ES-I3 (cell line): ENCODE results near the gene CEACAM16.

Experiments
- H3K36me3 ChIP-seq: 2 replicates; pipeline ENCODE4 v1.6.1; 2013; ENCODE audit warnings: mild to moderate bottlenecking, low read length, control low read depth, moderate library complexity; ENCODE audit not compliant: insufficient read depth
- H3K4me1 ChIP-seq: 2 replicates; pipeline ENCODE4 v1.6.1; 2013; ENCODE audit warnings: mild to moderate bottlenecking, control low read depth, low read length; ENCODE audit not compliant: insufficient read depth
- H3K9ac ChIP-seq: 2 replicates; pipeline ENCODE4 v1.6.1; 2013; ENCODE audit warnings: low read depth, mild to moderate bottlenecking, low read length, moderate library complexity
- H3K9me3 ChIP-seq: 2 replicates; pipeline ENCODE4 v1.6.1; 2013; ENCODE audit warnings: mild to moderate bottlenecking, low read length, moderate library complexity; ENCODE audit not compliant: control insufficient read depth, insufficient read depth

CEACAM16 gene

GRCh38 chr19:44698492-44699201 lies at the start of gene CEACAM16:
Gene CEACAM16, plus strand, starts transcription at chr19:44699151. Its CDS starts 2,306 bp downstream, at chr19:44701457.
- no peaks in the 10 kb centered on the region for H3K4me1 ChIP-seq
- no peak within 1 kb of the TSS for H3K9ac ChIP-seq
- H3K36me3 ChIP-seq = no peaks in the 10 kb centered on the region
- H3K9me3 ChIP-seq = no peaks in the 10 kb centered on the region

GRCh38 chr19:44649578-44650145 lies 49.3 kb upstream of the CEACAM16 start:
- H3K9ac ChIP-seq = no peak overlapping the region
- H3K4me1 ChIP-seq = no peaks in the 10 kb centered on the region
- peaks cover 22% of the 10 kb centered on the region for H3K36me3 ChIP-seq
- no peaks in the 10 kb centered on the region for H3K9me3 ChIP-seq

- Histone ChIP-seq H3K4me1 (no peaks in the 10 kb centered on the region), H3K36me3 (peaks cover 32% of the 10 kb centered on the region), H3K9me3 (no peaks in the 10 kb centered on the region)
Measured at GRCh38 chr19:44653343-44653742, 45.6 kb upstream of the CEACAM16 start.

GRCh38 chr19:44653977-44654774 lies 44.8 kb upstream of the CEACAM16 start:
- Histone ChIP-seq H3K9ac (no peak overlapping the region), H3K4me1 (no peaks in the 10 kb centered on the region), H3K9me3 (no peaks in the 10 kb centered on the region), H3K36me3 (peaks cover 27% of the 10 kb centered on the region)

More at GRCh38 chr19:44653343-44653742, 45.6 kb upstream of the CEACAM16 start:
- no peak overlapping the region for H3K9ac ChIP-seq

- Histone ChIP-seq H3K9me3 (no peaks in the 10 kb centered on the region), H3K36me3 (peaks cover 17% of the 10 kb centered on the region), H3K4me1 (no peaks in the 10 kb centered on the region), H3K9ac (no peak overlapping the region)
Measured at GRCh38 chr19:44657211-44657921, 41.6 kb upstream of the CEACAM16 start.

GRCh38 chr19:44658069-44658733 lies 40.8 kb upstream of the CEACAM16 start:
- Histone ChIP-seq H3K9me3 (no peaks in the 10 kb centered on the region), H3K36me3 (peaks cover 14% of the 10 kb centered on the region), H3K9ac (no peak overlapping the region), H3K4me1 (no peaks in the 10 kb centered on the region)

GRCh38 chr19:44660081-44660480 lies 38.9 kb upstream of the CEACAM16 start:
- Histone ChIP-seq H3K9me3 (no peaks in the 10 kb centered on the region), H3K4me1 (no peaks in the 10 kb centered on the region), H3K36me3 (peaks cover 19% of the 10 kb centered on the region), H3K9ac (no peak overlapping the region)

- Histone ChIP-seq H3K9ac (no peak overlapping the region), H3K4me1 (no peaks in the 10 kb centered on the region)
Measured at GRCh38 chr19:44661205-44661604, 37.7 kb upstream of the CEACAM16 start.

GRCh38 chr19:44661904-44662303 lies 37.0 kb upstream of the CEACAM16 start:
- no peak overlapping the region for H3K9ac ChIP-seq
- peaks cover 16% of the 10 kb centered on the region for H3K36me3 ChIP-seq
- no peaks in the 10 kb centered on the region for H3K4me1 ChIP-seq
- H3K9me3 ChIP-seq = no peaks in the 10 kb centered on the region

More at GRCh38 chr19:44661205-44661604, 37.7 kb upstream of the CEACAM16 start:
- H3K9me3 ChIP-seq = no peaks in the 10 kb centered on the region
- H3K36me3 ChIP-seq = peaks cover 19% of the 10 kb centered on the region

- H3K9ac ChIP-seq = no peak overlapping the region
- H3K9me3 ChIP-seq = no peaks in the 10 kb centered on the region
- H3K36me3 ChIP-seq = peaks cover 14% of the 10 kb centered on the region
- H3K4me1 ChIP-seq = no peaks in the 10 kb centered on the region
Measured at GRCh38 chr19:44662691-44663385, 36.1 kb upstream of the CEACAM16 start.

- Histone ChIP-seq H3K9ac (no peak overlapping the region), H3K9me3 (no peaks in the 10 kb centered on the region), H3K36me3 (peaks cover 9% of the 10 kb centered on the region), H3K4me1 (no peaks in the 10 kb centered on the region)
Measured at GRCh38 chr19:44663996-44664395, 35.0 kb upstream of the CEACAM16 start.

GRCh38 chr19:44664976-44665375 lies 34.0 kb upstream of the CEACAM16 start:
- no peaks in the 10 kb centered on the region for H3K9me3 ChIP-seq
- no peaks in the 10 kb centered on the region for H3K4me1 ChIP-seq
- peaks cover 9% of the 10 kb centered on the region for H3K36me3 ChIP-seq
- no peak overlapping the region for H3K9ac ChIP-seq

GRCh38 chr19:44666852-44667556 lies 31.9 kb upstream of the CEACAM16 start:
- Histone ChIP-seq H3K9me3 (no peaks in the 10 kb centered on the region), H3K4me1 (no peaks in the 10 kb centered on the region), H3K9ac (no peak overlapping the region), H3K36me3 (peaks cover 6% of the 10 kb centered on the region; the same call in 1 of the 2 replicates)
